Kidney (tissue), 14 donors: ENCODE measurements around the gene ZNF792. TPM values are rescaled to one million over a fixed set of nuclear protein-coding genes. Genes with fewer than 3 reads are reported as not detected.

Experiments
- DNase-seq, 5 donors: peaks; one replicate each; pipeline ENCODE4 v3.0.0-alpha.2; 2013 to 2020
- FAIRE-seq: peaks from 2 replicates; lab custom pipeline; 2012; peaks lifted over from hg19 to GRCh38; lab: Jason Lieb, UNC
- H3K27ac ChIP-seq, 2 donors: one replicate each; pipeline ENCODE4 v1.7.0; 2013; ENCODE audit warnings: low read depth in 2 of 2, low read length in 2 of 2, inconsistent platforms in 1 of 2
- H3K27me3 ChIP-seq: one replicate; pipeline ENCODE4 v1.7.1; 2013; ENCODE audit warnings: low read length, inconsistent platforms; ENCODE audit not compliant: control insufficient read depth, insufficient read depth
- H3K36me3 ChIP-seq, 3 donors: one replicate each; pipeline versions ENCODE4 v1.7.0 to v1.7.1; 2013; ENCODE audit warnings: low read length in 3 of 3, control low read depth in 1 of 3, inconsistent platforms in 1 of 3; ENCODE audit not compliant: insufficient read depth in 3 of 3, control insufficient read depth in 2 of 3
- H3K4me1 ChIP-seq, 3 donors: one replicate each; pipeline versions ENCODE4 v1.7.0 to v1.7.1; 2013; ENCODE audit warnings: low read length in 3 of 3, inconsistent platforms in 1 of 3, low read depth in 1 of 3; ENCODE audit not compliant: control insufficient read depth in 2 of 3, insufficient read depth in 2 of 3
- H3K4me3 ChIP-seq, 3 donors: one replicate each; pipeline versions ENCODE4 v1.7.0 to v1.8.1; 2013; ENCODE audit warnings: low read length in 3 of 3, control low read depth in 1 of 3, inconsistent platforms in 1 of 3
- H3K9ac ChIP-seq, 3 donors: one replicate each; pipeline versions ENCODE4 v1.7.0 to v1.7.1; 2013; ENCODE audit warnings: low read length in 3 of 3, control low read depth in 1 of 3, inconsistent platforms in 1 of 3
- H3K9me3 ChIP-seq, 3 donors: one replicate each; pipeline versions ENCODE4 v1.7.0 to v1.7.1; 2013; ENCODE audit warnings: low read length in 3 of 3, control low read depth in 1 of 3, inconsistent platforms in 1 of 3; ENCODE audit not compliant: control insufficient read depth in 2 of 3, insufficient read depth in 1 of 3
- intact Hi-C: fragments of 100-400 bp; cut with DNase I; formaldehyde crosslinking; loops from one replicate; pipeline ENCODE4 v1.11.1; 2022
- polyA plus RNA-seq: library from polyadenylated mRNA; stranded (reverse); fragments of 350-450 nt; fragmentation: Illumina TruSeq; extraction: RNeasy Lipid Tissue Mini Kit (QIAGEN cat#74804); gene quantifications from one replicate; pipeline ENCODE4 v1.2.3, GENCODE V29; 2014; ENCODE audit warnings: low read depth, low replicate concordance; ENCODE audit not compliant: insufficient read depth
- total RNA-seq: library from RNA; stranded (reverse); fragmentation: NEBNext Ultra II Directional; extraction: Animal tissue kit (Norgen Biotek cat#: 25700); gene quantifications from one replicate; pipeline ENCODE4 v1.2.1, GENCODE V29; 2021
- TF ChIP-seq, protein P1 (sequence below): IDR thresholded peaks from 3 replicates; pipeline ENCODE4 v1.5.1; 2012; ENCODE audit warnings: mild to moderate bottlenecking, moderate library complexity, borderline replicate concordance; ENCODE audit not compliant: insufficient read depth; ENCODE audit errors: extremely low read depth
- donor health status: control.
- donor health status: control.
- donor health status: control.
- donor health status: control.
- donor health status: control.
- donor health status: DM: yes; HTN: yes; CAD: no.
- donor health status: Normal renal cell carcinoma (clear cell type).

ZNF792 gene
- total and polyA plus RNA-seq, 2 donors from 2014 or later: 2.0 to 9.1 TPM

DNA sequence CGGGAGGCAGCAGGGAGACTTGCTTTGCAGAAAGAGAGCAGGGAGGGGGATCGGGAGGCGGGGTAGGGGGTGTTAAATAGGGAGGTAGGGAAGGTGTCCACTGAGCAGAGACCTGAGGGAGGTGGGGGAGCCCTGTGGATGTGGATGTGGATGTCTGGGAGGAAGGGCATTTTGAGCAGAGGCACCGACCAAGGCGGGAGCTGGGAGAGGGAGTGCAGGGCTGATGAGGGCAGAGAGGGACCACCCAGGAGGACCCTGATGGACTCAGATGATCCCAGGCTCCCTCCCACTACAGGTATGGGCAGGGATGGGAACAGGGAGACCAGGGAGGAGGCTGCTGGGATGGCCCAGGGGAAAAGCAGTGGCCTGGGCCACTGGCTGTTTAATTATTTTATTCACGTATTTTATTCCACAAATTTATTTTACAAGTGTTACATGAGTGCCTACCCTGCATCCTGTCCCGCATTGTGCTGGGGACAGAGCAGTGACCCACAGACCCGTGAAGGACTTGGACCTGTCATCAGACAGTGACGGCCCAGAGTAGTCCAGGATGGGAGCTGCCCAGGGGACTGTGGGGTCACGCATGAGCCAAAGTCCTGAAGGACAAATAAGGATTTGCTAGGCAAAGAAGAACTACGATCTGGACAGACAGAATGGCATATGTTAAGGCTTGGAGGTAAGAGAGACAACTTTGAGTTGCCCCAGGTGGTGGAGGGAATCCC lies 41.4 kb upstream of the ZNF792 start:
- no peak overlapping the region for H3K4me3 ChIP-seq
- peaks cover 0 to 12% (median 4%) of the 10 kb centered on the region in 3 donors for H3K36me3 ChIP-seq
- DNase-seq (no peak), FAIRE-seq (no peak)
- TF ChIP-seq, protein P1, sequence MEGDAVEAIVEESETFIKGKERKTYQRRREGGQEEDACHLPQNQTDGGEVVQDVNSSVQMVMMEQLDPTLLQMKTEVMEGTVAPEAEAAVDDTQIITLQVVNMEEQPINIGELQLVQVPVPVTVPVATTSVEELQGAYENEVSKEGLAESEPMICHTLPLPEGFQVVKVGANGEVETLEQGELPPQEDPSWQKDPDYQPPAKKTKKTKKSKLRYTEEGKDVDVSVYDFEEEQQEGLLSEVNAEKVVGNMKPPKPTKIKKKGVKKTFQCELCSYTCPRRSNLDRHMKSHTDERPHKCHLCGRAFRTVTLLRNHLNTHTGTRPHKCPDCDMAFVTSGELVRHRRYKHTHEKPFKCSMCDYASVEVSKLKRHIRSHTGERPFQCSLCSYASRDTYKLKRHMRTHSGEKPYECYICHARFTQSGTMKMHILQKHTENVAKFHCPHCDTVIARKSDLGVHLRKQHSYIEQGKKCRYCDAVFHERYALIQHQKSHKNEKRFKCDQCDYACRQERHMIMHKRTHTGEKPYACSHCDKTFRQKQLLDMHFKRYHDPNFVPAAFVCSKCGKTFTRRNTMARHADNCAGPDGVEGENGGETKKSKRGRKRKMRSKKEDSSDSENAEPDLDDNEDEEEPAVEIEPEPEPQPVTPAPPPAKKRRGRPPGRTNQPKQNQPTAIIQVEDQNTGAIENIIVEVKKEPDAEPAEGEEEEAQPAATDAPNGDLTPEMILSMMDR: no peak
- intact Hi-C loops: no loop called here
- no peak overlapping the region for H3K27ac ChIP-seq
- peaks cover 0 to 19% (median 2%) of the 10 kb centered on the region in 3 donors for H3K4me1 ChIP-seq
- H3K9me3 ChIP-seq: no peaks in the 10 kb centered on the region
- H3K27me3 ChIP-seq: no peaks in the 10 kb centered on the region
- H3K9ac ChIP-seq: no peak overlapping the region

DNA sequence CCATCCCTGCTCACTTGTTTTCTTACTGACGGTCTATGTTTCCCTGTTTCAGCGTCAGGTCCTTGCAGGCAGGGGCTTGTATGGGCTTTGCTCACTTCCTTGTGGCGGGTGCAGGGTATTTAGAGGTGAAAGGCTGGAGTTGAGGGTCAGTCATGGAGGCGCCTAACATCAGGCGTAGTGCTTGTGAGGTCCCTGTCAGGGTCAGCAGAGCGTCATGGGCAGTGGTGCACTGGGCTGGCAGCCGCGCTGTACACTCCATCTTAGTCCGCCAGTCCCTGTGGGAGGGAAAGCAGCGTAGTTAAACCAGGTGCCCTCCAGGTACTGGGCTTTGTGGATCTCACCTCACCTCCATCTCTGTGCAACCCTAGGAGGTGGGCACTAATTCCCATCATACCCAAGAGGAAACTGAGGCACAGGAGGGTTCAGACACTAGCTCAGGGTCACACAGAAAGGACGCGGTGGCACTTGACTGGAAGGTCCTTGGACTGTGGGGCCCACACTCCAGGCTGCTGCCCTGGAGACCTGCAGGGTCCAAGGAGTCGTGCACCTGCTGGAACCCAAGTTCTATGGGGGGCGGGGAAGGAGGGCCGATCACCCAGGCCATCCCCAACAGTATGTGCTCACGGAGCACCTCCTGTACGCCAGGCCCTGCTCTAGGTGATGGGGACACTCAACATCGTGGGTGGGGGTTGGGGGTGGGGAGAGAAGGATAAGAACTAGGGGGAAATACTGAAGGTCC lies 40.7 kb upstream of the ZNF792 start:
- intact Hi-C loops: no loop called here
- Histone ChIP-seq H3K9me3 (no peaks in the 10 kb centered on the region), H3K4me3 (no peak overlapping the region), H3K4me1 (peaks cover 0 to 19% (median 2%) of the 10 kb centered on the region in 3 donors), H3K36me3 (peaks cover 0 to 7% (median 0%) of the 10 kb centered on the region in 3 donors), H3K9ac (no peak overlapping the region), H3K27ac (no peak overlapping the region), H3K27me3 (no peaks in the 10 kb centered on the region)
- TF ChIP-seq, protein P1: no peak
- FAIRE-seq (no peak), DNase-seq (peak in 1 of 5 donors; percentile 39)

DNA sequence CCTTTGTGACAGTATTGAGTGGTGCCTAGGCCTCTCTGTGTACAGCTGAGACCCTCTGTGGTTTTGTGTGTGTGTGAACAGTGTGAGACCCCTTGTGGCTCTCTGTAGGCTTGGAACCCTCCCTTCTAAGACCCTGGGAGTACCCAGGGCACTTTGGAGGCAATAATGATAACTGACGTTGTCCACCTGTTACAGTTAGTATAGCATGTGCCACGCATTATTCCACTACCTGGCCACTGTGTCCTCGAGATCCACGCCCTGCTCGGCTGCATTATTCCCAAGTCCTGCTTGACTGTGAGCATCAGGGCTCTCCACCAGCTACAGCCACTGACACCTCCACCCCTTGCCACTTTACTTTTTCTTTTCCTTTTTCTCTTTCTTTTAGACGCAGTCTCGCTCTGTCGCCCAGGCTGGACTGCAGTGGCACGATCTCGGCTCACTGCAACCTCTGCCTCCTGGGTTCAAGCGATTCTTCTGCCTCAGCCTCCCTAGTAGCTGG lies 38.1 kb upstream of the ZNF792 start:
- Histone ChIP-seq H3K9ac (no peak overlapping the region), H3K4me1 (peaks cover 4 to 31% (median 5%) of the 10 kb centered on the region in 3 donors), H3K27me3 (no peaks in the 10 kb centered on the region), H3K9me3 (no peaks in the 10 kb centered on the region), H3K27ac (no peak overlapping the region), H3K36me3 (peaks cover 0 to 2% (median 0%) of the 10 kb centered on the region in 3 donors), H3K4me3 (no peak overlapping the region)
- intact Hi-C loops: no loop called here
- DNase-seq: peak in 1 of 5 donors; percentile 37
- no peak for FAIRE-seq
- TF ChIP-seq, protein P1: no peak
